Measurements from ENCODE around the gene SLC29A4. TPM values are rescaled to one million over a fixed set of nuclear protein-coding genes. Genes with fewer than 3 reads are reported as not detected.

The SLC29A4 gene
- total RNA-seq, 2 donors from 2014 or later: 3.7 to 4.3 TPM

DNA sequence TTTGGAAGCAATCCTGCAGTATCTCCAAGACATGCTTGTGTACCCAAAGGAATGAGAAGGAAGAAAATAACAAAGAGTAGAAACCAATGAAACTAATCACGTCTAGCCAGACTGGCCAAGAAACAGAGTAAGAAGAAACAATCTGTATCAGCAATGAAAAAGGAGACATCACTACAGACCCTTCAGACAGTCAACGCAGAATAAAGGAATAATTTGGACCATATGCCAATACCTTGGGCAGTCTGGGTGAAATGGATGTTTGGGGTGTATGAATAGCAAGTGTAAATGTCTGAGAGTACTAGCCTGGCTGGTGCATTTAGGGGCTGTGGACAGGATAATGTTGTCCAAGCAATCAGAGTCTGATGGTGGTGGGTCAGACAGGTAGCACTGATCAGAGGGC is 61.1 kb downstream of the SLC29A4 start:
- TF ChIP-seq, protein P1, sequence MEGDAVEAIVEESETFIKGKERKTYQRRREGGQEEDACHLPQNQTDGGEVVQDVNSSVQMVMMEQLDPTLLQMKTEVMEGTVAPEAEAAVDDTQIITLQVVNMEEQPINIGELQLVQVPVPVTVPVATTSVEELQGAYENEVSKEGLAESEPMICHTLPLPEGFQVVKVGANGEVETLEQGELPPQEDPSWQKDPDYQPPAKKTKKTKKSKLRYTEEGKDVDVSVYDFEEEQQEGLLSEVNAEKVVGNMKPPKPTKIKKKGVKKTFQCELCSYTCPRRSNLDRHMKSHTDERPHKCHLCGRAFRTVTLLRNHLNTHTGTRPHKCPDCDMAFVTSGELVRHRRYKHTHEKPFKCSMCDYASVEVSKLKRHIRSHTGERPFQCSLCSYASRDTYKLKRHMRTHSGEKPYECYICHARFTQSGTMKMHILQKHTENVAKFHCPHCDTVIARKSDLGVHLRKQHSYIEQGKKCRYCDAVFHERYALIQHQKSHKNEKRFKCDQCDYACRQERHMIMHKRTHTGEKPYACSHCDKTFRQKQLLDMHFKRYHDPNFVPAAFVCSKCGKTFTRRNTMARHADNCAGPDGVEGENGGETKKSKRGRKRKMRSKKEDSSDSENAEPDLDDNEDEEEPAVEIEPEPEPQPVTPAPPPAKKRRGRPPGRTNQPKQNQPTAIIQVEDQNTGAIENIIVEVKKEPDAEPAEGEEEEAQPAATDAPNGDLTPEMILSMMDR (IDR thresholded peaks at IDR 0.05): no peak
- peaks cover 0 to under 1% of the 10 kb centered on the region in 2 donors for H3K4me1 ChIP-seq
- no peak overlapping the region for H3K4me3 ChIP-seq
- peaks cover 73% of the 10 kb centered on the region for H3K36me3 ChIP-seq
- no peak for DNase-seq (ENCODE audit: low spot score)
- H3K9me3 ChIP-seq: peaks cover 13 to 24% of the 10 kb centered on the region in 2 donors
- no peak overlapping the region for H3K27ac ChIP-seq
- H3K27me3 ChIP-seq: no peaks in the 10 kb centered on the region

DNA sequence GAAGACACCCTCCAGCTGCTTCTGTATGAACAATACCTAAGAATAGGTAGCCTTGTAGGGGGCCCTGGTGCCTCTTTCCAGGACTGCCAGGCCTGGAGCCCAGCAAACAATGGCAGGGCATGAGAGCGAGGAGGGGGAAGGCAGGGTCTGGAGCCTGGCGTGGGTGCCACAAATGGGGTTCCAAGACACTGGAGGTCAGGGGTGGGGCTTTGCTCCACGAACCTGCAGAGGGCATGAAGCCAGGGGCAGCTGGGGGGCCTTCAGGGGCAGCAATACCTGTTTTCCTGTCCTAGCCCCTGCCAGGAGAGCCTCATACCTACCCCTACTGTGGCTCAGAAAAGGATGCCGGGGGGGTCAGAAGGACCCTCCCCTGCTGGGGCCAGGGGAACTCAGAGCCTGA is 61.6 kb downstream of the SLC29A4 start:
- Histone ChIP-seq H3K36me3 (peaks cover 73% of the 10 kb centered on the region), H3K27ac (no peak overlapping the region), H3K4me3 (no peak overlapping the region), H3K27me3 (no peaks in the 10 kb centered on the region), H3K4me1 (peaks cover 0 to 5% of the 10 kb centered on the region in 2 donors), H3K9me3 (peaks cover 13 to 24% of the 10 kb centered on the region in 2 donors)
- no peak for DNase-seq (ENCODE audit: low spot score)
- TF ChIP-seq, protein P1 (IDR thresholded peaks at IDR 0.05): no peak

GRCh38 chr7:5345171-5345570 is 62.4 kb downstream of the SLC29A4 start:
- H3K4me3 ChIP-seq: no peak overlapping the region
- TF ChIP-seq, protein P1 (IDR thresholded peaks at IDR 0.05): no peak
- H3K27me3 ChIP-seq: no peaks in the 10 kb centered on the region
- DNase-seq (ENCODE audit: low spot score): no peak
- H3K9me3 ChIP-seq: peaks cover 13 to 24% of the 10 kb centered on the region in 2 donors
- no peak overlapping the region for H3K27ac ChIP-seq
- H3K36me3 ChIP-seq: peaks cover 67% of the 10 kb centered on the region
- H3K4me1 ChIP-seq: peaks cover 0 to 10% of the 10 kb centered on the region in 2 donors

DNA sequence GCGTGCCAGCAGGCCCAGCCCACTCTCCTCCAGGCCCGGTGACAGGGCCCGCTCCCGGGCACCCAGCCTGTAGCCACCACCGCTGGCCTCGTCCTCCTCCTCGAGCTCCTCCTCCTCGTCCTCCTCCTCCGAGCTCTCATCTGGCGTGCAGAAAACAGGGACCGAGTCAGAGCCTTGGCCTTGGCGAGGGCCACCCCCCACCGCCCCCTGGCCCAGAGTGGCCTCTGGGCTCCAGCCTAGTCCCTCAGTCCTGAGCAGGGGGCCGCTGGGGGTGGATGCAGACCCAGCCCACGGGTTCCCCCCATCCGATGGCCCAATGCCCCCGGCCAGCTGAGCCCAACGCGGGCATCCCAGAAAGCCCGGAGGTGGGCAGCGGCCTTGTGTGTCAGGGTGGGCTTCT is 62.9 kb downstream of the SLC29A4 start:
- TF ChIP-seq, protein P1 (IDR thresholded peaks at IDR 0.05): no peak
- peaks cover 13 to 24% of the 10 kb centered on the region in 2 donors for H3K9me3 ChIP-seq
- no peak overlapping the region for H3K27ac ChIP-seq
- peaks cover 0 to 10% of the 10 kb centered on the region in 2 donors for H3K4me1 ChIP-seq
- no peak overlapping the region for H3K4me3 ChIP-seq
- peaks cover 62% of the 10 kb centered on the region for H3K36me3 ChIP-seq
- no peaks in the 10 kb centered on the region for H3K27me3 ChIP-seq
- no peak for DNase-seq (ENCODE audit: low spot score)

DNA sequence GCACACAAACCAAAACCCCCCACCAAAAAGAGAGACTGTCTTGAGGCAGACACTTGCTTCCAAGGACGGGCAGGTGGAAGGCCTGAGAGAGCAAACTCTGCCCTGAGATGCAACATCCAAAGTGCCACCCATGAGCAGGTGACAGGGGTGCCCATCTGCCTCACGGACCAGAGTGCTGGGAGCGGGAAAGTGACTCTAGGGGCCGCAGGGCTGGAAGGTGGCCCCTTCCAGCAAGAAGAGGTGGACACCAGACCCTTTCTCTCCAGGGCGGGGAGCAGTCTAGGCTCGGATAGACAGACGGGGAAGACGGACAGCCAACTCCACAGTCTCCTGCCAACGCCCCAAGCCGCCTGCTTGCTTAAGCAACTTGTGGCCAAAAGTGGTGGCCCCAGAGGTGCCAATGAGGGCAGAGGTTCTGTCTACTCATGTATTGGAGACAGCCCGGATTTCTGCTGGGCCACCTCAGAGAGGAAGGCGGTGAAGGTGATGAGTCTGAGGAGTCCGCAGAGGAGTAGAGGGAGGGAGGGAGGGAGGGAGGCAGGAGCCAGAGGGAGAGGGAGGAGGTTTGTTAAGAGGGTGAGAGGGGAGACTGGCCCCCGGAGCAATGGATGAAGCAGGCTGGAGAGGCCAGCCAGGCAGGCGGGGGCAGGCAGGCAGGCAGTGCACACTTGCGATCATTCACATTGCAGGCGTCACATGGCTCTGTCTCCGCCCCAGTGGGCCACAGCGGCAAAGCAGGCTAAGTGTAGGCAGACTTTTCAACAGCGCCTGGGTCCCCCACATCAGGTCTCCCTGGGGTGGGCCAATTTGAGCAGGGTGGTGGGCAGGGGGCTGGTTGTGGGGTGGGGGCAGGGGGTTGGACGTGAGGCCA is 65.6 kb downstream of the SLC29A4 start:
- Histone ChIP-seq H3K27ac (no peak overlapping the region), H3K36me3 (peaks cover 40% of the 10 kb centered on the region), H3K27me3 (no peaks in the 10 kb centered on the region), H3K4me1 (peaks cover 0 to 10% of the 10 kb centered on the region in 2 donors), H3K4me3 (no peak overlapping the region), H3K9me3 (peaks cover 13 to 18% of the 10 kb centered on the region in 2 donors)
- no peak for DNase-seq (ENCODE audit: low spot score)
- TF ChIP-seq, protein P1 (IDR thresholded peaks at IDR 0.05): no peak
